Gastroesophageal sphincter (tissue), 3 donors: ENCODE results near the gene ADH4.

ENCODE experiments used
- CTCF ChIP-seq, 4 experiments: fragments of 200-600 bp in 2 of 4; fragments of 450-650 bp in 2 of 4; sonication (generic) in 1 of 4; IDR thresholded peaks; one replicate each; pipeline ENCODE4 v1.5.1; 2017 to 2019; ENCODE audit warnings: antibody characterized with exemption in 4 of 4, mild to moderate bottlenecking in 2 of 4, moderate library complexity in 2 of 4
- EP300 ChIP-seq: sonication (generic); formaldehyde crosslinking; IDR thresholded peaks from one replicate; pipeline ENCODE4 v1.6.1; 2017; ENCODE audit warnings: antibody characterized with exemption, mild to moderate bottlenecking
- POLR2A ChIP-seq, 2 donors: fragments of 450-650 bp; IDR thresholded peaks; one replicate each; pipeline ENCODE4 v1.6.1; 2017; ENCODE audit warnings: antibody characterized with exemption in 2 of 2, mild to moderate bottlenecking in 2 of 2, moderate library complexity in 1 of 2
- POLR2AphosphoS5 ChIP-seq: sonication (generic); formaldehyde crosslinking; IDR thresholded peaks from one replicate; pipeline ENCODE4 v1.6.1; 2017; ENCODE audit warnings: antibody characterized with exemption

DNA sequence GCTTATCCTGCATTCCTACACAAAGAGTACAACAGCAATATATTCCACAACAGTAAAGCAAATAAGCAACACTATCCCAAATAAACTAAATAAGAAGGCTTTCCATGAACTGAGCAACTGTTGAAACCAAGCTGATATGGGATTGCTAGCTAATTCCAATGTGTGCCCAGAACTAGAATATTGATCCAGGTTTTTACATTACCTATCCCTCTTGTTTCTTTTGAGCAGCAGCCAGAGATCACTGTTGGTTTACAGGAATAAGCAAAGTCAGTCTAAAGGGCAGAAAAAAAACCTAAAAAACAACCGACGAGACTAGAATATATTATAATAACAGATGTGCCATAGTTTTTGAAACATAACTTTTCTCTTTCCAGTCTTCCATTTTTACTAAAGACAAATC, 22.4 kb upstream of the ADH4 start:
- TF ChIP-seq POLR2AphosphoS5 (no peak), CTCF (IDR thresholded peaks at IDR 0.05) (no peak), POLR2A (IDR thresholded peaks at IDR 0.05) (no peak), EP300 (no peak)
